Measurements from ENCODE around the gene CA5A.
"Not testable (repeated sequence)": the region's sequence is repeated elsewhere in the genome, so short reads cannot be mapped to it uniquely, and the experiment has no call there.

The CA5A gene

GRCh38 chr16:87874639-87875427, 61.5 kb downstream of the CA5A start:
- peak overlapping the region; percentile 78 for H2AK5ac ChIP-seq (ENCODE audit: low read length)
- DNase-seq, result peak; percentile 76
- peaks cover 14% of the 10 kb centered on the region for H3K4me1 ChIP-seq (ENCODE audit: control insufficient read depth, low read depth, low read length)
- H3K18ac ChIP-seq (ENCODE audit: low read length), result peak overlapping the region; percentile 83
- peak overlapping the region; percentile 86 for H2BK120ac ChIP-seq (ENCODE audit: low read depth, low read length)
- no CpG with 5 or more reads among the region's 24 CpGs for WGBS (ENCODE audit: extremely low coverage, insufficient coverage, low lambda C conversion rate)
- no peaks in the 10 kb centered on the region for H3K36me3 ChIP-seq (ENCODE audit: control insufficient read depth, insufficient read depth, low read length)
- no peak overlapping the region for H4K8ac ChIP-seq (ENCODE audit: low read depth, low read length)
- H3K79me2 ChIP-seq (ENCODE audit: control insufficient read depth, insufficient read depth, low read length), result no peaks in the 10 kb centered on the region
- peak overlapping the region; percentile 85 for H2BK5ac ChIP-seq (ENCODE audit: low read length)
- H3K4me3 ChIP-seq (ENCODE audit: low read length), result no peak overlapping the region
- no peak overlapping the region for H4K5ac ChIP-seq (ENCODE audit: low read length)
- H3K27ac ChIP-seq (ENCODE audit: low read depth, low read length), result peak overlapping the region; percentile 95
- H3K9ac ChIP-seq (ENCODE audit: low read length), result peak overlapping the region; percentile 43
- H3K27me3 ChIP-seq (ENCODE audit: insufficient read depth, low read length, poor library complexity), result no peaks in the 10 kb centered on the region
- no peaks in the 10 kb centered on the region for H3K79me1 ChIP-seq (ENCODE audit: low read length)
- H3K56ac ChIP-seq (ENCODE audit: low read length), result peak overlapping the region; percentile 86
- H3K23ac ChIP-seq (ENCODE audit: low read length), result no peak overlapping the region
- H3K4me2 ChIP-seq (ENCODE audit: low read length), result peak overlapping the region; percentile 52
- no peak overlapping the region for H2BK15ac ChIP-seq (replicated peaks; ENCODE audit: low read depth)
- H3K4ac ChIP-seq (ENCODE audit: low read depth, low read length), result no peak overlapping the region

DNA sequence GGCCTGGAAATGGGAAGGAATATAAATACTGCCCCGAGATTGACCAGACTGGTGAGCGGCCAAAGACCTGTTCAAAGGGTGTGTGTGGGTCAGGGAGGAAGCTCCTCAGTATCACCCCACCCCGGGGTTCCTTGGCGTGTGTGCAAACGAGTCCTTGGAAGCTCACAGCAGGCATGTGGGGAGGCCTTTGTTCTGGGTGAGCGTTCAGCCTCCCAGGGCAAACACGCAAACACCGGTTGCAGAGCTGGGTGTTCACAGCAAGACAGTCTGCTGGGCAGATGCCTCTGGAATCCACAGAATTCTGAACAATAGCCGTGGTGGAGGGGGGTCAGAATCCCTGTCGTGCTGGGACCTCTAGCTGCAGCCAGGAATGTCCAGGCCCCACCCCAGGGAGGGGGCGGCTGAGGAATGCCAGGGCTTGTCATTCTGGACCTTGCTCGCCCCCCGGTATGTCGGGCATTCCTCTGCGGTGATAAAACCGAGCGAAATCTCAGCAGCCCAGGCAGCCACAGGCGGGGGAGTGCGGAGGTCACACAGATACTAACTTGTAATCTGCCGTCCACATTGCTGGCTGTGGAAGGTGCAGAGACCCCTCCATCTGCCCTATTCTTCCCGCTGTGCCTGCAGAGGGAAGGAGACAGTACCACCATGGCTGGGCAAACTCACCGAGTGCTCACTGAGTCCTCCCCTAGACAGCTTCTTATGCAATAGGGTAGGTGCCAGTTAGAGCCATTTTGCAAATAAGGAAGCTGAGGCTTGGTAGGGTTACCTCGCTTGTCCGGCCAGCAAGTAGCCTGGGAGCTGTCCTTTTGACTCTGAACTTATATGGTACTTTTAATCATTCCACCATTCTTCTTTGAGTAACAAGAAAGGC, 65.7 kb downstream of the CA5A start:
- Histone ChIP-seq H2BK120ac (ENCODE audit: low read depth, low read length) (peak overlapping the region; percentile 29), H3K27ac (ENCODE audit: low read depth, low read length) (peak overlapping the region; percentile 94), H3K79me2 (ENCODE audit: control insufficient read depth, insufficient read depth, low read length) (peaks cover 31% of the 10 kb centered on the region), H3K18ac (ENCODE audit: low read length) (peak overlapping the region; percentile 82), H2BK5ac (ENCODE audit: low read length) (peak overlapping the region; percentile 76), H3K9ac (ENCODE audit: low read length) (peak overlapping the region; percentile 53), H3K56ac (ENCODE audit: low read length) (peak overlapping the region; percentile 69), H3K4ac (ENCODE audit: low read depth, low read length) (peak overlapping the region; percentile 85), H3K4me1 (ENCODE audit: control insufficient read depth, low read depth, low read length) (peaks cover 12% of the 10 kb centered on the region)
- not testable (repeated sequence) for H3K27me3 ChIP-seq (ENCODE audit: insufficient read depth, low read length, poor library complexity); H4K8ac ChIP-seq (ENCODE audit: low read depth, low read length); H4K5ac ChIP-seq (ENCODE audit: low read length); H2AK5ac ChIP-seq (ENCODE audit: low read length); H3K4me3 ChIP-seq (ENCODE audit: low read length); H2BK15ac ChIP-seq (replicated peaks; ENCODE audit: low read depth); H3K23ac ChIP-seq (ENCODE audit: low read length); H3K79me1 ChIP-seq (ENCODE audit: low read length); H3K4me2 ChIP-seq (ENCODE audit: low read length); H3K36me3 ChIP-seq (ENCODE audit: control insufficient read depth, insufficient read depth, low read length)
- no CpG with 5 or more reads among the region's 24 CpGs for WGBS (ENCODE audit: extremely low coverage, insufficient coverage, low lambda C conversion rate)
- DNase-seq, result peak; percentile 98

DNA sequence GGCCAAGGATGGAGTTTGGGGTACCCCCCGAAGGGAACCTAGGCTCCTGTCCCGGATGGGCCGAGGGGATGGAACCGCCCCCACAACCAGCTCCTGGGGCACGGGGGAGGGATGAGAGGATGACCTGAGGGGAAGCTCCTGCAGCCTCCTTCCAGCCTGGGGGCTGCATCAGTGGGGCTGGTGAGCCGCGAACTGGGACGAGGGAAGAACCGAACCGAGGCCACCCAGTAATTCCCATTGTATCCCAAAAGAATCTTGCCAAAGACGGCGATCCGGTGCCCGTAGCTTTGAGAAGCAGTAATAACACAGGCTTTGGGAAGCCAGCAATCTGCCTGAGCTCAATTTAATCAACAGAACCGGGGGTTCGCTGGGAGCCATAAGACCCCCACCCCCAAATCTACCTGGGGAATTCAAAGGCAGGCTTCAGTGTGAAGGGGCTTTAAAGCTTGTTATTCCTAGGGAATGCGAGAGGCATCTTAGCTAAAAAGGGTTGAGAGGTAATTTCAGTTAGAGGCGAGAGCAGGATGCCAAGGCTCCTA, 66.4 kb downstream of the CA5A start:
- not testable (repeated sequence) for H3K4me1 ChIP-seq (ENCODE audit: control insufficient read depth, low read depth, low read length); H3K4me2 ChIP-seq (ENCODE audit: low read length); H2AK5ac ChIP-seq (ENCODE audit: low read length); H3K27me3 ChIP-seq (ENCODE audit: insufficient read depth, low read length, poor library complexity); H3K36me3 ChIP-seq (ENCODE audit: control insufficient read depth, insufficient read depth, low read length); H2BK5ac ChIP-seq (ENCODE audit: low read length); H3K4me3 ChIP-seq (ENCODE audit: low read length); H4K5ac ChIP-seq (ENCODE audit: low read length); H2BK120ac ChIP-seq (ENCODE audit: low read depth, low read length); H2BK15ac ChIP-seq (replicated peaks; ENCODE audit: low read depth); H3K23ac ChIP-seq (ENCODE audit: low read length); H4K8ac ChIP-seq (ENCODE audit: low read depth, low read length); H3K79me1 ChIP-seq (ENCODE audit: low read length)
- H3K9ac ChIP-seq (ENCODE audit: low read length), result peak overlapping the region; percentile 48
- no CpG with 5 or more reads among the region's 18 CpGs for WGBS (ENCODE audit: extremely low coverage, insufficient coverage, low lambda C conversion rate)
- H3K56ac ChIP-seq (ENCODE audit: low read length), result peak overlapping the region; percentile 64
- peak overlapping the region; percentile 94 for H3K27ac ChIP-seq (ENCODE audit: low read depth, low read length)
- peaks cover 35% of the 10 kb centered on the region for H3K79me2 ChIP-seq (ENCODE audit: control insufficient read depth, insufficient read depth, low read length)
- DNase-seq, result peak; percentile 35
- H3K4ac ChIP-seq (ENCODE audit: low read depth, low read length), result peak overlapping the region; percentile 88
- peak overlapping the region; percentile 82 for H3K18ac ChIP-seq (ENCODE audit: low read length)

DNA sequence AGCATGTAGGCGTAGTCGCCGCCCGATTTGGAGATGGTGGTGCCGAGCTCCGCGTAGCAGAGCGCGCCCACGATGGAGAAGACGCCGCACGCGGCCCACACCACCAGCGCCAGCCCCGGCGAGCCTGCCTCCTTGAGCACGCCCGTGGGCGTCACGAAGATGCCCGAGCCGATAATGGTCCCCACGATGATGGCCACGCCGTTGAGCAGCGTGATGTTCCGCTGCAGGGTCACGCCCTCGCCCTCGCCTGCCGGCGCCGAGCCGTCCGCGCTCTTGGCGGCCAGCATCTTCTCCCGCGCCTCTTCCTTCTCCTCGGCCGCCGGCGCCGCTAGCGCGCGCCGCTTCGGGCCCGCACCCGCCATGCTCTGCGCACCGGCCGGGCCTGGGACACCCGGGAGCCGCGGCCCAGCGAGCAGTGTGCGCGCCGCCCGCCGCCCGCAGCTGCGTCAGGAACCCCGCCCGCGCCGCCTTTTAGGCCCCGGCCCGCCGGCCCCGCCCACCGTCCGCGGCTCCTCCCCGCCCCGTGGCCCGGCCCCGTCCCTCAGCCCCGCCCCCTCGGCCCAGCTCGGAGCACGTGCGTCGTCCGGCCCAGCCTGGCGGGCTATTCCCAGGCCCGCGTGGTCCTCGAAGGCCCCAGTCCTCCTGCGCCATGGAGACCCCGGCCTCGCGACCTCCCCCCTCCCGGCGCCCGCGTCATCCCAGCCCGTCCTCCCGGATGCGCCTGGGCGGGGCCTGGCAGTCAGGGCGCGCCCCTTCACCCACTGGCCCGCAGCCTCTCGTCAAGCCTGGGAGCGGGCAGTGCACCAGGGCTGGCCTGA, 67.1 kb downstream of the CA5A start, which contains the start of gene SLC7A5:
SLC7A5 (minus strand) TSS at position 447 of the 818 bp plus-strand sequence; CDS start at position 362, 85 bp downstream.
- not testable (repeated sequence) for H2BK120ac ChIP-seq (ENCODE audit: low read depth, low read length)

More for the DNA sequence above, 67.1 kb downstream of the CA5A start, which contains the start of gene SLC7A5:
- not testable (repeated sequence) for H4K5ac ChIP-seq (ENCODE audit: low read length); H2BK15ac ChIP-seq (replicated peaks; ENCODE audit: low read depth); H3K27me3 ChIP-seq (ENCODE audit: insufficient read depth, low read length, poor library complexity); H3K23ac ChIP-seq (ENCODE audit: low read length); H3K79me1 ChIP-seq (ENCODE audit: low read length); H2BK5ac ChIP-seq (ENCODE audit: low read length); H2AK5ac ChIP-seq (ENCODE audit: low read length); H3K36me3 ChIP-seq (ENCODE audit: control insufficient read depth, insufficient read depth, low read length); H3K4me1 ChIP-seq (ENCODE audit: control insufficient read depth, low read depth, low read length); H4K8ac ChIP-seq (ENCODE audit: low read depth, low read length)
- peak within 1 kb of the TSS; percentile 88 for H3K4ac ChIP-seq (ENCODE audit: low read depth, low read length)
- peak; percentile 98 for DNase-seq
- H3K4me2 ChIP-seq (ENCODE audit: low read length), result peak within 1 kb of the TSS; percentile 57
- WGBS (ENCODE audit: extremely low coverage, insufficient coverage, low lambda C conversion rate), result no CpG with 5 or more reads among the region's 109 CpGs
- H3K56ac ChIP-seq (ENCODE audit: low read length), result peak within 1 kb of the TSS; percentile 89
- peak within 1 kb of the TSS; percentile 94 for H3K27ac ChIP-seq (ENCODE audit: low read depth, low read length)
- H3K18ac ChIP-seq (ENCODE audit: low read length), result peak within 1 kb of the TSS; percentile 82
- H3K9ac ChIP-seq (ENCODE audit: low read length), result peak within 1 kb of the TSS; percentile 91
- peak within 1 kb of the TSS; percentile 73 for H3K4me3 ChIP-seq (ENCODE audit: low read length)
- peaks cover 42% of the 10 kb centered on the region for H3K79me2 ChIP-seq (ENCODE audit: control insufficient read depth, insufficient read depth, low read length)

All from mesendoderm (in vitro differentiated cells).